ENCODE measurements around the gene STIM1. TPM values are rescaled to one million over a fixed set of nuclear protein-coding genes. Genes with fewer than 3 reads are reported as not detected.

The STIM1 gene
- total and polyA plus RNA-seq, 2 experiments from 2014 or later, result 16.1 to 60.0 TPM

DNA sequence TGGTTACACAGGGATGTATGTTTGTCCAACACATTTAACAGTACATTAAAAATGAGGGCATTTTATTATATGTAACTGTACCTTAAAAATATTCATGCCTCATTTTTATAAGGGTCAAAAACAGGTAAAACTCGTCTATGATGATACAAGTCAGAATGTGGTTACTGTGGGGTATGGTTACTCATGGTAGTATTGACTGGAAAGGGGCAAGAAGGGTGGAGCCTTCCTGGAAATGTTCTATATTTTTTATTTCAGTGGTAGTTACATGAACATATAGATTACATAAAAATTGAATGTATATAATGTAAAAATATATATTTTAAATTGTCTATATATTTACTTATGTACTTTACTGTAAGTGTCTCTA lies 99.8 kb downstream of the STIM1 start:
- Histone ChIP-seq H3K4me1 (ENCODE audit: low read depth) (peaks cover 25% of the 10 kb centered on the region), H3K27me3 (no peaks in the 10 kb centered on the region), H3K9me3 (ENCODE audit: low read depth) (no peaks in the 10 kb centered on the region), H3K4me3 (no peak overlapping the region), H3K27ac (no peak overlapping the region), H3K36me3 (no peaks in the 10 kb centered on the region)
- no peak for DNase-seq (ENCODE audit: low read depth in 1 of 2, low spot score in 1 of 2)
- no peak for TF ChIP-seq CTCF (IDR thresholded peaks at IDR 0.05; ENCODE audit: low read depth, low read length)

DNA sequence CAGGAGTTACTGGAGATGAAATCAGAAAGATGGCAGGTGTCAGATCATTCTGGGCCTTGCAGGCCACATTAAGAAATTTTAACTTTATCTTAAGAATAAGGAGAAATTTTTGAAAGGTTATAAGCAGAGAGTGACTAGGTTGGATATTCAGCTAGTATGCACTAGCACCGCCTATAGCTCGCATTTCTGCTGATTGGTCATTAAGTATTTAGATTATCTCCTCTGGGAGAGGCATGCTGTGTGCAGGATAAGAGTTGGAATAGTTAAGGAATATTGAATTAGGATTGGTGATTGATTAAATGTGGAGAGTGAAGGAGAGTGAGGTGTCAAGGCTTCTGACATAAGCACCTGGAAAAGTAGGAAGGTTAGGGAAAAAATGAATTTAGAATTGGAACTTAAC lies 100.6 kb downstream of the STIM1 start:
- DNase-seq (ENCODE audit: low read depth in 1 of 2, low spot score in 1 of 2), result no peak
- H3K4me3 ChIP-seq, result no peak overlapping the region
- H3K27me3 ChIP-seq, result no peaks in the 10 kb centered on the region
- peaks cover 17% of the 10 kb centered on the region for H3K4me1 ChIP-seq (ENCODE audit: low read depth)
- no peaks in the 10 kb centered on the region for H3K9me3 ChIP-seq (ENCODE audit: low read depth)
- no peak for TF ChIP-seq CTCF (IDR thresholded peaks at IDR 0.05; ENCODE audit: low read depth, low read length)
- H3K27ac ChIP-seq, result no peak overlapping the region
- H3K36me3 ChIP-seq, result no peaks in the 10 kb centered on the region

GRCh38 chr11:3956748-3957147 lies 101.3 kb downstream of the STIM1 start:
- Histone ChIP-seq H3K4me1 (ENCODE audit: low read depth) (peaks cover 10% of the 10 kb centered on the region), H3K27me3 (no peaks in the 10 kb centered on the region), H3K4me3 (no peak overlapping the region), H3K27ac (no peak overlapping the region), H3K9me3 (ENCODE audit: low read depth) (no peaks in the 10 kb centered on the region), H3K36me3 (no peaks in the 10 kb centered on the region)
- DNase-seq (ENCODE audit: low read depth in 1 of 2, low spot score in 1 of 2), result no peak
- TF ChIP-seq CTCF (IDR thresholded peaks at IDR 0.05; ENCODE audit: low read depth, low read length), result no peak

GRCh38 chr11:3957437-3957836 lies 102.0 kb downstream of the STIM1 start:
- Histone ChIP-seq H3K27ac (no peak overlapping the region), H3K4me3 (no peak overlapping the region), H3K27me3 (no peaks in the 10 kb centered on the region), H3K36me3 (no peaks in the 10 kb centered on the region), H3K4me1 (ENCODE audit: low read depth) (peaks cover 9% of the 10 kb centered on the region), H3K9me3 (ENCODE audit: low read depth) (no peaks in the 10 kb centered on the region)
- TF ChIP-seq CTCF (IDR thresholded peaks at IDR 0.05; ENCODE audit: low read depth, low read length), result no peak
- DNase-seq (ENCODE audit: low read depth in 1 of 2, low spot score in 1 of 2), result no peak

- no peak for DNase-seq (ENCODE audit: low read depth in 1 of 2, low spot score in 1 of 2)
- Histone ChIP-seq H3K27me3 (no peaks in the 10 kb centered on the region), H3K4me1 (ENCODE audit: low read depth) (peaks cover 9% of the 10 kb centered on the region), H3K9me3 (ENCODE audit: low read depth) (no peaks in the 10 kb centered on the region), H3K4me3 (no peak overlapping the region), H3K27ac (no peak overlapping the region), H3K36me3 (no peaks in the 10 kb centered on the region)
- no peak for TF ChIP-seq CTCF (IDR thresholded peaks at IDR 0.05; ENCODE audit: low read depth, low read length)
These were observed 102.8 kb downstream of the STIM1 start for GRCh38 chr11:3958281-3958680.

All from cardiac muscle cell (in vitro differentiated cells and primary cell).